Embryonic facial prominence (tissue), 1 donor: ENCODE data around the gene FLNB.

Experiments
- DNase-seq: peaks from one replicate; pipeline ENCODE4 v3.0.0-alpha.2; 2016; ENCODE audit errors: extremely low spot score

The FLNB gene

GRCh38 chr3:58008141-58009025, at the start of gene FLNB:
Gene FLNB (plus strand): TSS chr3:58008422. CDS start chr3:58008565, 143 bp downstream.
- peak; percentile 38 for DNase-seq

- no peak for DNase-seq
These were observed 49.4 kb upstream of the FLNB start for GRCh38 chr3:57958642-57959422.

- DNase-seq: no peak
These were observed 48.6 kb upstream of the FLNB start for GRCh38 chr3:57959423-57960173.

GRCh38 chr3:57960174-57960505, 48.1 kb upstream of the FLNB start:
- no peak for DNase-seq

GRCh38 chr3:57961177-57961827, 46.9 kb upstream of the FLNB start:
- DNase-seq: no peak

DNA sequence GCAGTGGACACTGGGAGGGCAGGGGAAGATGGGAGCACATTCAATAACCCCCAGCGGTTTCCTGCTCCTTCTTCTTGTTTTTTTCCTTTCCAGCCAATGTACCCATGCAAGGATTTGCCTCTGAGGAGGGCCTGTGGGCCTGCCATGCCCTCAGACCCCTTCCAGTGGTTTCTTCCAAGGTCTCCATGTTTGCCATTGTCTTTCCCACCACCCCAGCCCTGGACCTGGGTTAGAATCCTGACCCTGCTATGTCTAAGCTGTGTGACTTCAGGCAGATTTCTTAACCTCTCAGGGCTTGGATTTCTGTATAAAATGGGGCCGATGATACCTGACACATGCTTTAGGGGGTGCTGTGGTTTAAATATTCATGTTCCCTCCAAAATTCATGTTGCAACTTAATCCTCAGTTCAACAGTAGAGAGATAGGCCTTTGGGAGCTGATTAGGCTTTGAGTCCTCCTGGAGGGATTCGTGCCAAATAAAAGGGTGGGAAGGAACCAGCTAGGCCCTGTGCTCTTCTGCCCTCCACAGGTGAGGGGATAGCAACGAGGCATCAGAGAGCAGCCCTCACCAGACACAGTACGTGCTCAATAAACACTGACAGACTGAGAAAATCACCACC, 46.3 kb upstream of the FLNB start:
- no peak for DNase-seq

- no peak for DNase-seq
These were observed 45.8 kb upstream of the FLNB start for GRCh38 chr3:57962448-57962834.

DNA sequence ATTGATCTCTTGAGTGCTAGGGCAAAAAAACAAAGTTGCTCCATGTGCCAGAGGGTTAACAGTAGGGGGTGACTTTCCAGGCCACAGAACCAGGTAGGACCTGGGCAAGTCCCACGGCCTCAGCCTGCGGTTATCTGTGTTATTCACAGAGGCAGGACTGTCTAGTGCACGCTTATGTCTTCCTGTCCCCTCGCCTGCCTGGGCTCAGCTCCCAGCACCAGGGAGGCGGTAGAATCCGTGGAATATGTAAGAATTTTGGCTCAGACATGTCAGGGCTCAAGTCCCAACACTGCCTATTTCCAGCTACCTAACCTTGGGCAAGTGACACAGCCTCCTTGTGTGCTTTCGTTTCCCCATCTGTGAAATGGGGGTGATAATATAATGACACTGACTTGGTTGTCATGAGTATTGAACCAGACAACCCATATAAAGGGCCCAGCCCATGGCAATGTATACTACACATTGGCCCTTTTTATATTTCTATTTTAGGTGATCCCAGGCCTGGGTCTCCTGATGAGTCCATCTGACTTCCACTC, 44.3 kb upstream of the FLNB start:
- DNase-seq: no peak

- DNase-seq: no peak
These were observed 41.4 kb upstream of the FLNB start for GRCh38 chr3:57966829-57967228.

DNA sequence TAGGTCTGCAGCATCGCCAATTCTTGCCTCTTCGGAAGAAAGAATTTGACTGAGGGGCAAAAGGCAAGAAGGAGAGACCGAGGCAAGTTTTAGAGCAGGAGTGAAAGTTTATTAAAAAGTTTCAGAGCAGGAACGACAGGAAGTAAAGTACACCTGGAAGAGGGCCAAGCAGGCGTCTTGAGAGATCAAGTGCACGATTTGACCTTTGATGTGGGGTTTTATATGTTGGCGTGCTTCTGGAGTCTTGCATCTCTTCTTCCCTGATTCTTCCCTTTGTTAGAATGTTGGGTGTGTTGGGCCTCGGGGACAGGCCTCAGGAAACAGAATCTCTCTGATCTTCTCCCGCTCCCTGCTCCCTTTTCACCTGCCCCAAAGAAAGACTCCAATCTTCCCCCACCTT, 40.6 kb upstream of the FLNB start:
- no peak for DNase-seq

- DNase-seq: no peak
These were observed 39.7 kb upstream of the FLNB start for GRCh38 chr3:57968501-57968900.

- no peak for DNase-seq
These were observed 36.2 kb upstream of the FLNB start for GRCh38 chr3:57971975-57972374.

- DNase-seq: no peak
These were observed 35.6 kb upstream of the FLNB start for GRCh38 chr3:57972531-57973111.

DNA sequence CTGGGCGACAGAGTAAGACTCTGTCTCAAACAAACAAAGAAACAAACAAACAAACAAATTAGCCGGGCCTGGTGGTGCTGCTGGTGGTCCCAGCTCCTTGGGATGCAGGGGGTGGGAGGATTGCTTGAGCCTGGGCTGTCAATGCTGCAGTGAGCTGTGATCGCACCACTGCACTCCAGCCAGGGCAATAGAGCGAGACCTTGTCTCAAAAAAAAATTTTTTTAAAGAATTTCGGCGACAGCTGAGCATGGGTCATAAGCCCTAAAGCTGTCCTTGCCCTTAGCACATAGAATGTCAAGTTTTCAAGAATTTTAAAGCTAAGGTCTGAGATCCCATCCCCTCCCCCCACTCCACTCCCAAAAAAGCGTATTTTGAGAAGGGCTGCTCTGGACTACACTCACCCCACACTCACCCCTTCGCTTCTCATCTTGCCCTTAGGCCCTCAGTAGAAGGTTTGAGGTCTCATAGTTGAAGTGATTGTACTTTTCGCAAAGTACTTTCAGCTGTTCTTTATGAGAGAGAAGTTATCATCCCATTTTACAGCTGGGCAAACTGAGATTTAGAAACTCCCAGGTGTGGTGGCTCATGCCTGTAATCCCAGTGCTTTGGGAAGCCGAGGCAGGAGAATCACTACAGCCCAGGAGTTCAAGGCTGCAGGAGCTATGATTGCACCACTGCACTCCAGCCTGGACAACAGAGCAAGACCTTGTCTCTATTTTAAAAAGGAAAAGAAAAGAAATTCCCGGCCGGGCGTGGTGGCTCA, 34.3 kb upstream of the FLNB start:
- no peak for DNase-seq

DNA sequence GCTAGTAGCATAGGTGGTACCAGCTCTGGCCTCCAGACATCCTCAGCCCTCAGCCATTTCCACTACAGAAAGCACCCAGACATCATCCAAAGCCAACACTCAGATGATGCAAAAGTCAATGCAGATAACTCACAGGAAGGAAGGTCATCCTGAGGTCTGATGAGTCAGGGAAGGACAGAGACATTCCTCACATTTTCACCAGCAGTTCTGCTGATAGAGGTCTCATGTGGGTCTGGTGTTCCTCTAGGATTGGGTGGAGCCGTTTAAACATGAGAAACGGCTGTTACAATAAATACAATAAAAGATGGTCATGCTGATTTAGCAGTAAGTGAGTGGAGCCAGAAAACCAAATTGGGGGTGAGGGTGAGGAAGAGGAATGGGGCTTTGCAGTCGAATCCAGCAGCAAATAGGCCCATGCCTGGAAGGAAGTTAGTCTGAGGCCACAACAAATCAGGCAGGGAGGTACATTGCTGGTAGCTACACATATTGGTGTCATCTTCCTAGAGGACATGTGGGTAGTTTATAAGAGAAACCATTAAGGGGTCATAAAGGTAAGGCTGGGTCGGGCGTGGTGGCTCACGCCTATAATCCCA, 33.3 kb upstream of the FLNB start:
- no peak for DNase-seq

DNA sequence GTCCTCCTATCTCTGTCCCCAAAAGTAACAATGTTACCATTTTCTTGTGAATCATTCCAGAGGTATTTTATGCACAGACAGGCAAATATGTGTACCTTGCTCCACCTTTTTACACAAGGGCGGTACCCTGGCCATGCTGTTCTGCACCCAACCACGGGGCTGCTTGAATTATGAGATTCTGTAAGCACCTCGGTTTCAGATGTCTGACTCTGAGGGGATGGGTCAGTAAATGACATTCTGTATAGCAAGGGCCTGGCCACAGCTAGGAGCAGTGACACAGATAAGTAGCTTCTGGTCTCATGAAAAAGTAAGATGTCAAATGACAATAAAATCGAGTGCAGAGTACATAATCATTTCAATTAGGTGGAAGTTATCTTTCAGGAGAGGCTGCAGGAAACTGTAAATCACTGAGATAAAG, 30.4 kb upstream of the FLNB start:
- DNase-seq: no peak

GRCh38 chr3:57978316-57978715, 29.9 kb upstream of the FLNB start:
- DNase-seq: no peak

DNA sequence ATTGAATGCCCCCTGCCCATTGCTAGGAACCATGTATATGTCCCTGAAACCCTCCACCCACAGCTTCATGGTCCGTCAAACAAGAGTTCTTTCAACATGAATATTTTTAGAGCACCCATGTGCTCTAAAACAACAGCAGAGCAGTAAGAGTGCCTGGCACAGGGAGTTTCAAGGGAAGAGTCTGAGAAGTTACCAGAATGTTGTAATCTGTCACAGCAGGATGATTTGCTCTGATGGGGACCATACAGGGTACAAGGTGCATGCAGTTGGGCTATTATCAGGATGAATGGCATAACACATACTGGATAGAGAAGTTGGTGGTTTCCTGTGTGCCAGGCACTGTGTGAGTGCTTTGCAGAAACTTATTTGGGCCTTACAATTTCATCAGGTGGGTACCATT, 27.8 kb upstream of the FLNB start:
- DNase-seq: no peak

- DNase-seq: no peak
These were observed 26.6 kb upstream of the FLNB start for GRCh38 chr3:57981483-57982087.
